Activated T-helper 9 cell treated with anti-CD3 and anti-CD28 coated beads, Interleukin-2, amount 50 U/mL, for 16 hours (primary cell): ENCODE data around the gene FAM81A.
"Not testable (repeated sequence)": the region's sequence is repeated elsewhere in the genome, so short reads cannot be mapped to it uniquely, and the experiment has no call there.

Experiments used
- DNase-seq: peaks from one replicate; pipeline ENCODE4 v3.0.0-alpha.2; 2020; ENCODE audit warnings: low read depth

The FAM81A gene

DNA sequence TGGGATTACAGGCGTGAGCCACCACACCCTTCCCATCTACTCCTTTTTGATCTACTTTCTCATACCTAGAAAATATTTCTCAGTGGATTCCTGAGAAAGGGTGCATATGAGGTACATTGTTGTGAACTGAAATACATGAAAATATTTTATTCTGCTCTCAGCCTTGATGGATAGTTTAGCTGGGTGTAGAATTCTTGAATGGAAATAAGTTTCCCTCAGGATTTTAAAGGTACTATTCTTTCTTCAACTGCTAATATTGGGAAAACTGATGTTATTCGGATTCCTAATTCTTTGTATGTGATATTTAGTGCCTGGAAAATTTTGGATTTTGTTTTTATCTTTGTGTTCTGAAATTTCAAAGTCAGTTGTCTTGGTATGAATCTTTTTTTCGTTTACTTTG is 9.1 kb upstream of the FAM81A start:
- not testable (repeated sequence) for DNase-seq

DNA sequence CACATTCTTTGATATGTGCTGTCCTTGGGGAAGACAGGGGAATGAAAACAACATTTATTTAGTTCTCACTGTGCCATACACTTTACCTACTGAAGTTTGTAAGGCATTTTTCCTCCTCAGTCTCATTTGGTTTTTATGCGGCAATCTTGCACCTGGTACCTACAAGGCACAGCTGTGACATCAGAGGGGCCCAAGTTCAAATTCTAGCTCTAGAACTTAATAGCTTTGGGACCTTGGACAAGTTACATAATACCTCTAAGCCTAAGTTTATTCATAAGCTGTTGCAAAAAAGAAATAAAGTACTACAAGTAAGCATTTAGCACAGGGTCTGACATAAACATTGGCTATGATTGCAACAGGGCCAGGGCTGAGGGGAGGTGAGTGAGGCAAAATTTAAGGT is 5.6 kb upstream of the FAM81A start:
- DNase-seq = no peak

DNA sequence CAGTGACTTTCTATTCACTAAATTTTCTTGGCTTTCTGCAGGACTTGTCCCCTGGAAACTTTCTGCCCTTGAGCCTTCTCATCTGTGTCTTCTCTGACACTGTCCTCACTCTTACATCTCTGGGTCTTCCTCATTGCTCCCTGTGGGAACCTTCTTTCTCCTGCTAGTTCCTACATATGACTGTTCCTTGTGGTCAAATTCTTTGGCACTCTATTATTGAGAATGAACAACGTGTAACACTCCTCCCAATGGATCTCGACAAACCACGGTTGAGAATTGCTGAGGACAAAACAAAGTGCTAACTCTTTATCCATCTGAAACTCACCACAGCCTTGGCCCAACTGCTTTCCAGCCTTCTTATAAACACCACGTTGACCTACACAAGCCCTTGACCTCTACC is 3.5 kb upstream of the FAM81A start:
- no peak for DNase-seq

DNA sequence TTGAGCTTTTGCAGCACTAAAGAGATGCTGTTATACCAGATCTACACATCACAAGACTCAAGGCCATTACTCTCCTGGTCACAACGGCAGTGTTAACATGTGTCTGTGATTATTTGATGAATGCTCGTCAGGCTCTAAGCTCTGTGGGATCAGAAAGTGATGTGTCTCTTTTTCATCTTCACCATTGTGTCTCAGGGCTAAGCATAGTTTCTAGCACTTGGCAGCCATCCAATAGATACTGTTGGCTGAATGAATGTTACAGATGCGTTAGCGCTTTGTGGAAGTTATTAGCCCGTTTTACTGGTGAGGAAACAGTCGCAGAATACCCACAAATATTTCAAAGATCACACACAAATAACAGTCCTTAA is 1.2 kb upstream of the FAM81A start:
- DNase-seq = no peak

DNA sequence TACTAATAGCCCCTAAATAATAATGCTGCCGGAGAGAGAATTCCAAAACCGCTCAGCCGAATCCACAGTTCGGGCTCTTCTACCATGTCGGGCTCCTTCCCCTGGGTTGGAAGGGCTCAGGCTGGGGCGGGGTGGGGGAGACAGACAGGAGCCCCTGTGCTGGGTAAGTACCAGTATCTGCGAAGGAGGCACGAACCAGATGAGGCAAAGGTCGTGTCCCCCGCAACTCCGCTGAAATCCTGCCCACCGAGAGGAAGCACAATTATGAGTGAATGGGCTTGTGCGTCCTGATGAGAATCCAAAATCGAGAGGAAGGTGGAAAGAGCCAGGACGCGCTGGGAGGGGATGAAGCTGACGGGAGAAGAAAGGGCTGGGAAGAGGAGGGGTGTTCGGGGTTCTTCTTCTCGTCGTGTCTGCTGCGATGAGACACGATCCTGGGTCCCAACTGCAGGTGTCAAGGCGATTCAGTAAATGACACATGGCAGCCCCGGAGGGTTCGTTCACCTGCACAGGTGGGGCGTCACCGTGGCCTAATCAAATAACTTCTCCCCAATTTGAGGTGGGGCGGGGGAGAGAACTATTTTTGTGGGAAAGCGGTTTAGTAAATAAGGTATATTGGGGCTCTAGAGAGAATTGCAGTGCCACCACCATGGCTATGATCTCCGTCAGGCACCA is 707 bp upstream of the FAM81A start:
- DNase-seq = no peak

DNA sequence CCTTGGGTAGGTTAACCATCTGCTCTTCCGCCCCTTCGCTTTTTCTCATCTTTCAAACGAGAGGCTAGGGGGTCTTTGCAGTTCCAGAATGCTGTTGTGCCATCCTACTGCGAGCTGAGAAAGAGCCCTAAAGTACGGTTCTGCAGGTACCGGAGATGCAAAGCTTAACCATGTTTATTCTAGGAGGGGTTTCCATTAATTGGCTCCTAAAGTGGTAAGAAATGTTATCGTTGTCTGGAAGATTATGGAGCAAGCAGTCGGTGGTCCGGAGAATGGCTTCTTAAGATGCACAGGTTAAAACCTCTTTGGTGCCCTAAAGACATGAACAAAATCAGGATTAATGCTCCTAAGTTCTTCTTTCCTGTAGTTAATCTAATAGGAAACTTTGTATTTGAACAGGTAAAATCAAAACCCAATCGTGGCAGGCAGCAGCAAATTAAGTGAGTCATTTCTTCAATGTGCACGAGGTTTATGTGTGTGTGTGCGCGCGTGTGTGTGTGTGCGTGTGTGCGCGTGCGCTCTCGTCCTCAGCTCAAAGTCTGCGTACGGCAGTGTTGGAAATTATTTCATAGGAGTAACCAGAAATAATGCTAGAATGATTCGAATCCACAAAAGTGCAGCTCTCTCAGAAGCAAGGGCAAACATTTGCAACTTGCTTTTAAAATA is 772 bp downstream of the FAM81A start:
- DNase-seq = no peak

DNA sequence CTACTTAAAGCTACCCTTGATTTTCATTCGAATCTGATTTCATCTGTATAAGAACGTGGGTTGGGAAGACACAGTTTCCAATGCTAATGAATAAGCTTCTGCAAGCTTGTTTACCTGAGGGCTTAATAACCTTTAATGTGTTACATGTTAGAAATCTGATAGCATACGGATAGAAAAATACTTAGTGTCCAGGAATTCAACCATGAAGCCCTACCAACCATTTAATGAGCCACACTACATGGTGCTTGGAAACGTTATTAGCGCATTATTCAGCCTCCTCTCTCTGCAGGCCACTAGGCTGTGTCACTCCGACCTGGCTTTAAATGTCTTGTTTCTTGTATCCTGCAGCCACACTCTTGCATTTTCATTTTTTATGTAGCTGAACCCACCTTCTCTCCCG is 1.6 kb downstream of the FAM81A start:
- no peak for DNase-seq

DNA sequence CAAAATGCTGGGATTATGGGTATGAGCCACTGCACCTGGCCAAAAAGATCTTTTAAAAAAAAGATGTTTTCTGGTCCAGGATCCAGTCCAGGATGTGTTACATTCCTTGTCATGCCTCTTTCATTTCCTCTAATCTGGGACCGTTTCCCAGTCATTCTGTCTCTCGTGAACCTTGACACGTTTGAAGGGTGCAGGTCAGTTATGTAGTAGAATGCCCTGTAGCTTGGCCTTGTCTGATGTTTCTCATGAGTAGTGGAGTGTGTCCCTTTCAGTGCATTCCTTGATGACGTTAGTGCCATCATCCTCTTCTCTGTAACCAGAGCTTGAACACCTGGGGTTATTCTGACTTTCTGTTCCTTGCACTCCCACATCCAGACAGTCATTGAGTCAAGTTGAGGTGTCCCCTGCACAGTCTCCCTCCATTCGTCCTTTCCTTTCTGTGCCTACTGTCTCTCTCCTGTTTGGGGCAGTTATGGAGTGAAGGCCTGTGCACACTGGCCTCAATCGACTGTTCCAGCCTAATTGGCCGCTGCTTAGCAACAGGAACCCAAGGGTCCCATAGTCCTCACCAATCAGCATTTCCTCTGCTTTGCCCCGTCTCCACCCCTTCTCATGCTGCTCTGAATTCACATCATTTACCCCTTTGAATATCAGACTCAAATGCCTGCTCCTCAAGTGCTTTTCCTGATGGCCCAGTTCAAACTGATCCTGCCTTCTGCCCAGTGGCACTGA is 5.5 kb downstream of the FAM81A start:
- DNase-seq = no peak

DNA sequence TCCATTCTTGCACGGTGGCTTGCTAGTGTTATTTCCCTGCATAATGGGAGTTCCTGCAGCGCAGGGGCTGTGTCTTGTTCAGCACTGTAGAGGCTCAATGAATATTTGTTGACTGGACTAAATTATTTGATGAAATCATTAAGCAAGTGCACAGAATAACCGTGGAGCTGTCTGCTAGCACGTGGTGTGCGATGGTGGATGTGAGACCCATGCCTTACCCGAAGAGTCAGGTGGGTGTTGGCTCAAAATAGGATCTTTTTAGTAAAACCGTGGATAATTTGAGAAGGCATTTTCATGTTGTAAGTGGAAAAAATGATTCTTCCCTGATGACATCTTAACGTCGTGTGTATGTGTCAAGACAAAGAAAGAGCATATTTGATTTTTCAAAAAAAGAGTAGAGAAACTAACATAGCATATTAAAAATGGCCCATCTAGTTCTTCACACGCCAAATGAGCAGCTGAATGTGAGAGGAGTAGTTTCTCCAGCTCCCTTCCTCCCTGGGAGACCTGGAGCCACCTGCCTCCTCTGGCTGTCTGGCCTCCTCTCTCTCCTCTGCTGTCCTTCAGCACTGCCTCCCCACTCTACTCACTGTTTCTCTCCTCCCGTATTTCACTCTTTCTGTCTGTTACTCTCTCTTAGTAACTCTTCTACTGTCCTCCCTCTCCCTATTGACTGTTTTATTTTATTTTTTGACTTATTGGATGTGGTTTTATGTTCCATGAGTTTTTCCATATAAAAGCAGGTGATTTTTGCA is 6.3 kb downstream of the FAM81A start:
- DNase-seq = no peak

DNA sequence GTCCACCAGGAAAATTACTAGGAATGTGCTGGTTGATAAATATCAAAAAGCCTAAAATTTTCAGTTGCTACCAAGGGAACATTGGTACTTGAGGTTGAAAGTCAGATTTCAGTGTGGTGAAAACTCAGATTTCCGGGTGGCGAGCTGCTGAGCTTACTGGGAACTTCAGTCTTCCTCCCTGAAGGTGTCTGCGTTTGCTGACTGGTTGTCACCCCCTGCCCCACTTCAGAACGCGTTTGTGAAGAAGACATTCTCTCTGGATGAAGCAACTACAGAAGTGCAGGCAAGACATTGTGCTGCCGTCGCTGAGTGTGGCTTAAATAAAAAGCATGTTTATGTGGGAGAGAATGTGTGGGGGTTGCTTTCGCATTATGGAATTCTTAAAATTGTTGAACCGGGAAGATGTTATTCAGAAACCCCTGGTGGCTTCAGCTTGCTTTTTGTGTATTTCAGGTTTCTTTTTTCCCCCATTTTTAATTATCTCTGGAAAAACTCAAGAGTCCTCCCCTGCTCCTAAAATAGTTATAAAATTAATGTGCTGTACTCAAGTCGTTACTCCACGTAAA is 7.1 kb downstream of the FAM81A start:
- no peak for DNase-seq

DNA sequence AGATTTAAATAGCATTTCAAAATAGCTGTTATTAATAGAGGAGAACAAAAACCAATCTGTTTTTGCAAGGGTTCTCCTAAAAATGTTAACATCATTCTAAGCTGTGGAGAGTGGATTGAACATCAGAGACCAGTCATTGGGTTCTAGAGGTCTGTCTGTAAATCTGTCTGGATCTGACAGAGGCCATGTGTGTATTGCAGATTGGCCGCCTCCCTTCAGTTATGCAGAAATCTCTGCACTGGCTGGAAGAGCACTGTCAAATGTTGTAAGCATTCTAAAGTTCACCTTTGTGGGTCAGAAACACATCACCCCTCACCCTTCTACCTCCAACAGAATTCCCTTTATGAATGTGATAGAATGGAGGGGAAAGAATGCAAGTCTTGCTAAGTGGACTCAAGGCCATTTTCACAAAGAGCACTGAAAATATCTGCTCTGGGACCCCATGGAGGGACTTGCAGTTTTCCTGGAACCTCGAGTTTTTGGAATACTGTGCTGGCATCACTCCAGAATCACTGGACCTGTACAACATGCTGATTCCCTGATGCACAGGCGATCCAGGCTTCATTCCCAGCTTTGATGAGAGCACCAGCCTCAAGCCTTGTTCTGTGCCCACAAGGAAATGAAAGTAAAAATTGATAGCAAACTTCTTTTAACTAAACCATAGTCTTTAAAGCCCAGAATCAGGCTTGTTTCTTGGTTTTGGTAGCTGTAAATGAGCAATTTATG is 8.4 kb downstream of the FAM81A start:
- DNase-seq = no peak

DNA sequence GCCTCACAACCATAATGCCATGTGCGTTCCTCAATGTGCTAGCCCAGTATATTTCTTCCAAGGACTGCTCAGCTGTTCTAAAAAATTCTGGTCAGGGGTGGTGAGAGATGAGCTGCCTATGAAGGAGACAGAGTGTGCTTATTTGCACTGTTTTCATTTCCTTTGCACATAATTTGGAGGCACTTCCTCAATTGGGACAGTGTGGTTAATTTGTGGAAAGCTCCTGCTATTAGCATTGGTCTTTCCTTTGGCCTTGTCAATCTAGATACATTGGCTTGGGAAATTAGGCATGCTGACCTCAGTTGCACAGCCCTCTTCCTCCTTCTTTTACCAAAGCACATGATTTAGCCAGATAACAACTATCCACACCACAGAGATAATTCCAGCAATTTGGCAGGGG is 9.4 kb downstream of the FAM81A start:
- no peak for DNase-seq

DNA sequence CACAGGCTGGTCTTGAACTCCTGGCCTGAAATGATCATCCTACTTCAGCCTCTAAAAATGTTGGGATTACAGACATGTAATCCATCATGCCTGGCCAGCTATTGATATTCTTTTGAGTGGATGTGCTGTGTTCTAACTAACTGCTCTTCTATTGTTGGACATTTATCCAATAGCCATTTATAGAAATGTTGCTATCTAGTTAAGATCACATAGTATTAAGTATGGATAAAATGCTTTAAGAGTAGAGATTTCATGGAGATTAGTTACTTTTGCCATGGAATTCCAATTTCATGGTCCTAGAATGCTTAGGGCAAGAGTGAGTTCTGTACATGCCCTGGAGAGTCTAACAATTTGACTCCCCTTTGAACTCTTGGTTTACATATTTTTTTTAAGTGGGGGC is 10.9 kb downstream of the FAM81A start:
- DNase-seq = no peak

DNA sequence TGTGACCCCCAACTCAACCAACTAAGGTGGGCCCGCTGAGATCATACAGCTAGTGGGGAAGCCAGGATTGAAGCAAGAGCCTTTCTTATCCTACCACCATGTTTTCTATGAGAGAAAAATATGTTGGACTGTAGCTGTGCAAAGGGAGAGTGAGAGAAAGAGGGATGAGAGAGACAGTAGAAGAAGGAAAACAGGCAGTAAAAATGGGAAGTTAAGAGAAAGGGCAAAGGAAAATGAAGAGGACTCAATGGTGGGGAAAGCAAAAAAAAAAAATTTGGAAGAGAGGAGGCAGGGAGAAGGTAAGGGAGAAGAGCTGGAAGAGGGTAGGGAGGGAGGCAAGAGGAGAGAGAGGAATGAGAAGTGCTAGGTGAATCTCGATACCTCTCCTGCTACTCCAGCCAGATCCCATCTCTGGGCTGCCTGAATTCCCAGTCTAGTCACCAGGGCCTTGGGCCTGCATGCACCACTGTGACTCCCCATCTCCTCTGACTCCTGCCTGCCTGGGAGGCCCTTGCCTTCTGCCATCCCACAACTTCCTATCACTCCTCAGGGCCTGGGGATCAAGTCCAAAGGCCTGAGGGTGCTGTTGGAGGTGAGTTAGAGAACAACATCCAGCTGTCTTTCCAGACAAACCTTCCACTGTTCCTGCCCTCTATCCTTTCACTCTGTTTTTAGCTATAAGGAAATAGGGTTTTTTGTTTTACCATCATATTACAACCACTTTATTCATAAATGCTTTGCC is 15.7 kb downstream of the FAM81A start:
- DNase-seq = no peak

DNA sequence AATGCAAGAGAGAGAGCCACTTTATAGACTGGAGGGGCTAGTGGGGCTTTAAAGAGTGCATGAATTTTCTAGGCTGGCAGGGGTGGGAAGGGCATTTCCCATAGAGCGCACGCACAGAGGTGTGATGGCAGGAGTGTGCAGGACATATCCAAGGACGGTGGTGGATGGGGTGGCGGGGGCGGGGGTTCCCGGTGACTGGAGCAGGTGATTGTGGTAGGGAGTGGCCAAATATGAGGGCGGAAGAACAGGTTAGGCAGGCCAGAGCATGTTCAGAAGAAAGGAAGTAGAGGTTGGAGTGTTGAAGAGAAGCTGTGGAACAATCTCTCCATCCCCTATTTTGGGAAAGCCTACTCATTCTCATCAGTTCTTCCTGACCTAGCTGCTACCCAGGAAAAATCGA is 18.1 kb downstream of the FAM81A start:
- DNase-seq = no peak

DNA sequence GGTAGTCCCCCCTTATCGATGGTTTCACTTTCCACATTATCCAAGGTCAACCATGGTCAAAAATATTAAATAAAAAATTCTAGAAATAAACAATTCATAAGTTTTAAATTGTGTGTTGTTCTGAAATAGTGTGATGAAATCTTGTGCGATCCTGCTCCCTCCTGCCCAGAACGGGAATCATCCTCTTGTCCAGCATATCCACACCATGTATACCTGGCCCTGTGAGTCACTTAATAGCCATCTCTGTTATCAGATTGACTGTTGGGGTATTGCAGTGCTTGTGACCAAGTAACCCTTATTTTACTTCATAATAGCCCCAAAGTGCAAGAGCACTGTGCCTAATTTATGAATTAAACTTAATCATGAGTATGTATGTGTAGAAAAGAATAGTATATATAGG is 19.1 kb downstream of the FAM81A start:
- no peak for DNase-seq

DNA sequence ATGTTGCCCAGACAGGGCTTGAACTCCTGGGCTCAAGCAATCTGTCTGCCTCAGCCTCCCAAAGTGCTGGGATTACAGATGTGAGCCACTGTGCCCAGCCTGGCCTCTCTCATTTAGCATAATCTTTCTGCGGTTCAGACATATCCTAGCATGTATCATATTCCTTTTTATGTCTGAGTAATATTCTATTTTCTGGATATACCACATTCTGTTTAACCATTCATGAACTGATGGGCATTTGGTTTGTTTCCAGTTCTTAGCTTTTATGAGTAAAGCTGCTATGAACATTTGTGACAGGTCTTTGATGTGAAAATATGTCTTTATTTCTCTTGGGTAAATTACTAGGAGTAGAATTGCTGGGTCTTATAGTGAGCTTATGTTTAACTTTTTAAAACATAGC is 23.5 kb downstream of the FAM81A start:
- no peak for DNase-seq

DNA sequence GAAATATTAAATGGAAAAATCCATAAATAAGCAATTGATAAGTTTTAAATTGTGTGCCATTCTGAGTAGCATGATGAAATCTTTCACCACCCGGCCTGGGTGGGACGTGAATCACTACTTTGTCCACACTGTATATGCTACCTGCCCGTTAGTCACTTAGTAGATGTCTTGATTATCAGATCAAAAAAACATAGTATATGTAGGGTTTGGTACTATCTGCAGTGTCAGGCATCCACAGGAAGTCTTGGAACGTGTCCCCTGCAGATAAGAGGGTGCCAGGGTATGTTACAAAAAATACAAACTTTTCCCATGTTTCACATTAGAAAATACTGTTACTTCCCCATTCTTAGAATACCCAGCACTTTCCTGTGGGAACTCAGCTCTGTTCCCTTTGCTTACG is 35.2 kb downstream of the FAM81A start:
- no peak for DNase-seq

DNA sequence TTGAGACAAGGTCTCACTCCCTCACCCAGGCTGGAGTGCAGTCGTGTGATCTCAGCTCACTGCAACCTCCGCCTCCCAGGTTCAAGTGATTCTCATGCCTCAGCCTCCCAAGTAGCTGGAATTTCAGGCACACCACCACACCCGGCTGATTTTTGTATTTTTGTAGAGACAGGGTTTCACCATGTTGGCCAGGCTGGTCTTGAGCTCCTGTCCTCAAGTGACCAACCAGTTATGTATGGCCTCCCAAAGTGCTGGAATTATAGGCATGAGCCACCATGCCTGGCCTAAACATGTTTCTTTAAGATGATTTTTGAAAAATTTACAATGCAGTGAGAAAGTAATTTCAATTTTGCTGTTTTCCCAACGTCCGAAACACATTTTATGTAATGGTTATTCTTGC is 37.2 kb downstream of the FAM81A start:
- not testable (repeated sequence) for DNase-seq

DNA sequence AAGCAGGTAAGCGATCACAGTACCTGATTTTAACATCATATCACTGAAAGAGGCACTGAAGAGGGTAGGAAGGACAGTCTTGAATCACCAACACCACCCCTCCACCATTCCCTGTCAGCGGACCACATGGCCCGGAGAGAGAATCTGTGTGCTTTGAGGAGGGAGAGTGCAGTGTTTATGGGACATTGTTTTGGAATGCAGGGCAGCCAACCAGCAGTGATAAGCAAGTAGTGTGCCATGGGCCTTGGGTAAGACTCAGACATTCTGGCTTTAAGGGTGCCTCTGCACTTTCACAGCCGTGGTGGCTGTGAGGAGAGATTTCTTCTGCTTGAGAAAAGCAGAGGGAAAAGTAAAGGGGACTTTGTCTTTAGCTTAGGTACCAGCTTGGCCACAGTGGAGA is 46.4 kb downstream of the FAM81A start:
- DNase-seq = no peak

DNA sequence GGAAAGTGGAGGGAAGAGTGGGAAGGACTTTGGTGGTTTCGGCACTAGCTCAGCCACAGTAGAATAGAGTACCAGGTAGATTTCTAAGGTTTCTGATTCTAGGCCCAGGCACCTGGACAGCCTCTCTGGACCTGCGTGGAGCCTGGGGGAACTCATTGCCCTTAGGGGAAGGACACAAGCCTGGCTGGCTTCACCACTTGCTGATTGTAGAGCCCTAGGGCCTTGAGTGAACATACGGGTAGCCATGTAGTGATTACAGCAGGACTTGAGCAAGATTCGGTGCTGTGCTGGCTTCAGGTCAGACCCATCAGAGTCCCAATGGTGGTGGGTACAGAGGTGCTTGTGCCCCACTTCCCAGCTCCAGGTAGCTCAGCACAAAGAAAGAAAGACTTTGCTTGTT is 47.0 kb downstream of the FAM81A start:
- DNase-seq = no peak
